Measurements from ENCODE around the gene TSPAN9.

TSPAN9 gene

GRCh38 chr12:3164454-3165077 is 87.4 kb downstream of the TSPAN9 start:
- Mint-ChIP-seq H3K36me3 (peaks cover 2% of the 10 kb centered on the region), H3K4me3 (no peak overlapping the region), H3K4me1 (no peaks in the 10 kb centered on the region), H3K9me3 (peaks cover 3% of the 10 kb centered on the region), H3K27ac (no peak overlapping the region), H3K27me3 (peaks cover 14% of the 10 kb centered on the region)
- ATAC-seq (ENCODE audit: low read depth) (no peak), DNase-seq (ENCODE audit: low spot score in 2 of 2) (no peak)

DNA sequence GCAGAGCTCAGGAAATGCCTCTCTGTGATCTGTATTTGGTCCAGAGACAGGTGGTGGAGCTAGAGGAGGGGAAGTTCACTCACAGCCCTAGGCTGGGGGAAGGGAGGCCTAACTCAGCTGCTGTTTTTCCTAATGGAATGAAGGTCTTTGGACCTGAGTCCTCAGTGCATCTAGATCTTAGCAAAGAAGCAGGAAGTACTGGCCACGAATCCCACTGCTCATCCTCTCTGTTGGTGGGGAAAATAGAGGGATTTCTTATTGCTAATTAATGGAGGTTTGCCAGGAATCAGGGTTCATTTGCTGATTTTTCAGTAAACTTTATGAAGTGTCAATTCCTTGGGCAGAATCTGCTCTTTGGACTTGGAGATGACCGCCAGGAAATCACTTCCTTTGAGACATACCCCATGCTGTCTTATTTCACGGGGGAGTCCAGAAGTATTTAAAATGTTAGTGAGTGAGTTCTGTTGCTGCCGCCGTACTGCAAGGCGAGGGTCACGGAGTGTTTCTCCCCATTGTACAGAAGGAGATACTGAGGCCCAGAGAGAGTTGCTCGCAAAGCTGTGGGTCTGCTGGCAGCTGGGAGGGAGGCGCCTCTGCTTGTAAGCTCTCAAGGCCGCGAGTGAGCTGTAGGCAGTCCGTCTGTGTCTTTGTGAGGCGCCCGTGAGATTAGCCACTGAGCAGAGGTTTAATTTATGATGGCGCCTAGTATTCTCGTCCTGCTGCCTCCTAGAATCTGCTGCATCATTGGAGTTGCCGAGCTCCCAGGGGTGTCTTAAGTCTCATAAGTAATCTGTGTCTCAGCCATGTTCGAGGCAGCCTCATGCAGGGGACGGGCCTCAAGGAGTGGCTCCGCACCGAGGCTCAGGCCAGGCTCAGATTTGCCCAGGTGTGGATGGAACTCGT is 88.2 kb downstream of the TSPAN9 start:
- H3K4me3 Mint-ChIP-seq, result no peak overlapping the region
- H3K36me3 Mint-ChIP-seq, result peaks cover 2% of the 10 kb centered on the region
- no peaks in the 10 kb centered on the region for H3K4me1 Mint-ChIP-seq
- DNase-seq (ENCODE audit: low spot score in 2 of 2) (no peak), ATAC-seq (ENCODE audit: low read depth) (no peak)
- H3K27me3 Mint-ChIP-seq, result peaks cover 14% of the 10 kb centered on the region
- H3K9me3 Mint-ChIP-seq, result peaks cover 3% of the 10 kb centered on the region
- no peak overlapping the region for H3K27ac Mint-ChIP-seq

- H3K27me3 Mint-ChIP-seq, result peaks cover 12% of the 10 kb centered on the region
- no peaks in the 10 kb centered on the region for H3K4me1 Mint-ChIP-seq
- ATAC-seq (ENCODE audit: low read depth), result no peak
- DNase-seq (ENCODE audit: low spot score in 2 of 2), result no peak
- H3K4me3 Mint-ChIP-seq, result no peak overlapping the region
- H3K36me3 Mint-ChIP-seq, result no peaks in the 10 kb centered on the region
- H3K9me3 Mint-ChIP-seq, result no peaks in the 10 kb centered on the region
- no peak overlapping the region for H3K27ac Mint-ChIP-seq
Observed at GRCh38 chr12:3167636-3168035, 90.5 kb downstream of the TSPAN9 start.

GRCh38 chr12:3168223-3169221 is 91.3 kb downstream of the TSPAN9 start:
- Mint-ChIP-seq H3K36me3 (no peaks in the 10 kb centered on the region), H3K27me3 (peaks cover 12% of the 10 kb centered on the region), H3K4me3 (no peak overlapping the region), H3K9me3 (no peaks in the 10 kb centered on the region), H3K27ac (no peak overlapping the region), H3K4me1 (no peaks in the 10 kb centered on the region)
- DNase-seq (ENCODE audit: low spot score in 2 of 2), result no peak
- no peak for ATAC-seq (ENCODE audit: low read depth)

- Mint-ChIP-seq H3K4me1 (no peaks in the 10 kb centered on the region), H3K36me3 (peaks cover 2% of the 10 kb centered on the region), H3K27ac (no peak overlapping the region), H3K4me3 (no peak overlapping the region), H3K27me3 (peaks cover 10% of the 10 kb centered on the region), H3K9me3 (no peaks in the 10 kb centered on the region)
- no peak for ATAC-seq (ENCODE audit: low read depth)
- no peak for DNase-seq (ENCODE audit: low spot score in 2 of 2)
Observed at GRCh38 chr12:3170423-3171194, 93.4 kb downstream of the TSPAN9 start.

GRCh38 chr12:3171195-3171591 is 94.0 kb downstream of the TSPAN9 start:
- no peak overlapping the region for H3K27ac Mint-ChIP-seq
- DNase-seq (ENCODE audit: low spot score in 2 of 2) (no peak), ATAC-seq (ENCODE audit: low read depth) (no peak)
- no peaks in the 10 kb centered on the region for H3K4me1 Mint-ChIP-seq
- no peaks in the 10 kb centered on the region for H3K9me3 Mint-ChIP-seq
- H3K4me3 Mint-ChIP-seq, result no peak overlapping the region
- H3K36me3 Mint-ChIP-seq, result peaks cover 2% of the 10 kb centered on the region
- peaks cover 10% of the 10 kb centered on the region for H3K27me3 Mint-ChIP-seq

GRCh38 chr12:3172124-3173007 is 95.2 kb downstream of the TSPAN9 start:
- Mint-ChIP-seq H3K36me3 (peaks cover 2% of the 10 kb centered on the region), H3K27me3 (peaks cover 8% of the 10 kb centered on the region), H3K27ac (no peak overlapping the region), H3K4me3 (no peak overlapping the region), H3K9me3 (no peaks in the 10 kb centered on the region), H3K4me1 (no peaks in the 10 kb centered on the region)
- DNase-seq (ENCODE audit: low spot score in 2 of 2), result no peak
- no peak for ATAC-seq (ENCODE audit: low read depth)

DNA sequence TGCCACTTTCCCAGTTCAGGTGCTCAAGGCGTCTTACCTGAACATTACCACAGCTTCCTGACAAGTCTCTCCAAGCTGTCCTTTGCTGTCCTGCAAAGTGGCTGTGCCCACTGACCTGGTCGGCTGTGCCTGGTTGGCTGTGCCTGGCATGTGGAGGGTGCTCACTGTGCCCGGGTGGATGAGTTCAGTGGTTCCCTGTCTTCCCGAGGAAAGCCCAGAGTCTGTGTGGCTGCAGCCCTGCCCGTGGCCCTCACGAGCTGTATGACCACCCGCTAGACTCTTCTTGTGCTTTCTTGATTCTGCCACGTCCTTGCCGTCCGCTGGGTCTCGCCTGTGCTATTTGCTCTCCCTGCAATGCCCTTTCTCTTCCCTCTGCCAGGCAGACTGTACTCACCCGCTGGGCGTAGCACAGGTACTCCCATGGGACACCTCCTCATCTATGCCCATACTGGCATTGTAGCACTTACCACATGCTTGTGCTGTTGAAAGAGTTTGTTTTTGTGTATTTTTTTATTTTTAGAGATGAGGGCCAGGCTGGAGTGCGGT is 95.9 kb downstream of the TSPAN9 start:
- Mint-ChIP-seq H3K9me3 (no peaks in the 10 kb centered on the region), H3K27me3 (peaks cover 9% of the 10 kb centered on the region), H3K4me1 (peaks cover 4% of the 10 kb centered on the region), H3K4me3 (no peak overlapping the region), H3K36me3 (peaks cover 2% of the 10 kb centered on the region), H3K27ac (no peak overlapping the region)
- ATAC-seq (ENCODE audit: low read depth) (no peak), DNase-seq (ENCODE audit: low spot score in 2 of 2) (no peak)

DNA sequence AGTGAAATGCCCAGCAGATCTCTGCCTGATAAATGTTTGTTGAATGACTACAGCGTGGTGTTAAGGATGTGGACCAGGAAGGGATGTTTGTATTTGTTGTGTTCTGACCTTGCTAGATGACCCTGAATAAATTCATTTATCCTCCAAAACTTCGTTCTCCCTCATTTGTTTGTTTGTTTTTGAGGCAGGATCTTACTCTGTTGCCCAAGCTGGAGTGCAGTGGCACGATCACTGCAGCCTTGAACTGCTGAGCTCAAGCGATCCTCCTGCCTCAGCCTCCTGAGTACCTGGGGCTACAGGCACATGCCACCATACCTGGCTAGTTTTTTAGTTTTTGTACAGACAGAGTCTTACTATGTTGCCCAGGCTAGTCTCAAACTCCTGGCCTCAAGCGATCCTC is 96.7 kb downstream of the TSPAN9 start:
- Mint-ChIP-seq H3K4me1 (peaks cover 12% of the 10 kb centered on the region), H3K4me3 (no peak overlapping the region), H3K36me3 (peaks cover 2% of the 10 kb centered on the region), H3K27ac (no peak overlapping the region), H3K9me3 (no peaks in the 10 kb centered on the region), H3K27me3 (peaks cover 12% of the 10 kb centered on the region)
- ATAC-seq (ENCODE audit: low read depth) (no peak), DNase-seq (ENCODE audit: low spot score in 2 of 2) (no peak)

DNA sequence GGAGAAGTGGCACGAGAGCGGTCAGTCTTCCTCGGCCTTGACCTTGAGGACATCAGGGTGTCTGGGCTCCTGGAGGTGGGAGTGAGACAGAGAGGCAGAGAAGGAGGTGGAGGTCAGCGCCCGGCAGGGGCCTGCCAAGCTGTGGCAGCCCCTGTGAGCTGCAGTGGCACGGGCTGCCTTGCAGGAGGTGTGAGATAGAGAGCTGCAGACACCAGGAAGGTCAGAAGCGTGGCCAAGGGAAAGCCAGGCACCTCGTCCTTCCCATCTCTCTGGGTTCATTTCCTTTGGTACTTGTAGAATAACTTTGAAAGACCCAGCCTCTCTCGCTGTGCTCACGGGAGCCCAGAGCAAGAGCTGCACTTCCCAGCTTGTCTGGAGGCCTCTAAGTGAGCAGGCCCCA is 98.1 kb downstream of the TSPAN9 start:
- no peaks in the 10 kb centered on the region for H3K9me3 Mint-ChIP-seq
- H3K27ac Mint-ChIP-seq, result no peak overlapping the region
- H3K36me3 Mint-ChIP-seq, result peaks cover 2% of the 10 kb centered on the region
- no peak for ATAC-seq (ENCODE audit: low read depth)
- H3K4me3 Mint-ChIP-seq, result no peak overlapping the region
- peaks cover 16% of the 10 kb centered on the region for H3K4me1 Mint-ChIP-seq
- H3K27me3 Mint-ChIP-seq, result peaks cover 10% of the 10 kb centered on the region
- no peak for DNase-seq (ENCODE audit: low spot score in 2 of 2)

- ATAC-seq (ENCODE audit: low read depth) (no peak), DNase-seq (ENCODE audit: low spot score in 2 of 2) (no peak)
- H3K9me3 Mint-ChIP-seq, result no peaks in the 10 kb centered on the region
- H3K4me1 Mint-ChIP-seq, result peaks cover 16% of the 10 kb centered on the region
- H3K27ac Mint-ChIP-seq, result no peak overlapping the region
- peaks cover 2% of the 10 kb centered on the region for H3K36me3 Mint-ChIP-seq
- H3K27me3 Mint-ChIP-seq, result peaks cover 15% of the 10 kb centered on the region
- H3K4me3 Mint-ChIP-seq, result no peak overlapping the region
Observed at GRCh38 chr12:3176754-3177153, 99.6 kb downstream of the TSPAN9 start.

DNA sequence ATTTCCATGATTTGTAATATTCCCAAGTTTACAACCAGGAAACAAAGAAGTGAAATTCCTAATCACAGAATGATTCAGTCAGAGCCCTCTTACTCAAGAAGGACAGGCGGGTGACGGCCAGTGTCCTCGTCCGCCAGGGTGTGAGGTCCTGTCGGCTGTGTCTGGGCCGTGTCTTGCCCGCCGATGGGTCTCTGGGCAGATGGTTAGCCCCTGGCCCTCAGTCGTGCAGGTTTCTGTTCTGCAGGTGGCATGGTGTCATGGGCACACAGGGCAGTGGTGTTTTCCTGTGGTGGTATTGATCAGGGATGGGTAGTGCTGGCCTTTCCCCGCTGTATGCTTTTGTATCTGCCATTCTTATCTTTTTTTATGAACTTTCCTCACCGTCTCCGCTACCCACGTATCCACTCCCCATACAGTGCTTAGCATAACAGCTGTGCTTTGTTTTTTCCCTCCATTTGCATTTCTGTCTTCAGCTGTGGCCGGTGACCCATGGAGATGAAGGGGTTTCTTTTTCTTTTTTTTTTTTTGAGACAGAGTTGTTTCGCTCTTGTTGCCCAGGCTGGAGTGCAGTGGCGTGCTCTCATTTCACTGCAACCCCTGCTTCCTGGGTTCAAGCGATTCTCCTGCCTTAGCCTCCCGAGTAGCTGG is 100.7 kb downstream of the TSPAN9 start:
- Mint-ChIP-seq H3K27ac (peak overlapping the region; percentile 25), H3K4me1 (peaks cover 16% of the 10 kb centered on the region), H3K9me3 (no peaks in the 10 kb centered on the region), H3K27me3 (peaks cover 21% of the 10 kb centered on the region), H3K4me3 (peak overlapping the region; percentile 49), H3K36me3 (peaks cover 2% of the 10 kb centered on the region)
- ATAC-seq (ENCODE audit: low read depth), result peak; percentile 74
- DNase-seq (ENCODE audit: low spot score in 2 of 2), result no peak
